Ishikawa (cell line): ENCODE results near the gene INPP5F.

Experiments used
- CEBPB ChIP-seq: IDR thresholded peaks from 2 replicates; pipeline ENCODE4 v1.6.1; 2012
- EGR1 ChIP-seq: IDR thresholded peaks from 2 replicates; pipeline ENCODE4 v1.6.1; 2012
- FOXM1 ChIP-seq: IDR thresholded peaks from 2 replicates; pipeline ENCODE4 v1.6.1; 2012; ENCODE audit warnings: low read depth, borderline replicate concordance
- MAX ChIP-seq: IDR thresholded peaks from 2 replicates; pipeline ENCODE4 v1.6.1; 2012
- RAD21 ChIP-seq: IDR thresholded peaks from 2 replicates; pipeline ENCODE4 v1.6.1; 2012; ENCODE audit warnings: low read depth
- TAF1 ChIP-seq: IDR thresholded peaks from 2 replicates; pipeline ENCODE4 v1.6.1; 2012; ENCODE audit warnings: low read depth, mild to moderate bottlenecking
- YY1 ChIP-seq: IDR thresholded peaks from 2 replicates; pipeline ENCODE4 v1.6.1; 2012; ENCODE audit warnings: low read depth

GRCh38 chr10:119703903-119704508 lies 21.8 kb upstream of the INPP5F start:
- no peak for TF ChIP-seq MAX
- no peak for TF ChIP-seq RAD21
- TF ChIP-seq YY1, result no peak
- TF ChIP-seq TAF1, result no peak
- no peak for TF ChIP-seq EGR1
- TF ChIP-seq FOXM1, result no peak
- no peak for TF ChIP-seq CEBPB
